Sigmoid colon (tissue), 7 donors: ENCODE measurements around the gene GPC3. TPM values are rescaled to one million over a fixed set of nuclear protein-coding genes. Genes with fewer than 3 reads are reported as not detected.

Experiments
- DNase-seq: peaks from one replicate; pipeline ENCODE4 v3.0.0-alpha.2; 2019
- H3K27ac ChIP-seq, 4 donors: fragments of 200-600 bp; sonication (generic); one replicate each; pipeline ENCODE4 v1.5.1; 2016 to 2019; ENCODE audit warnings: mild to moderate bottlenecking in 1 of 4
- H3K27me3 ChIP-seq, 3 donors: fragments of 200-600 bp; sonication (generic); one replicate each; pipeline ENCODE4 v1.5.1; 2019; ENCODE audit warnings: mild to moderate bottlenecking in 1 of 3
- H3K36me3 ChIP-seq, 4 donors: fragments of 200-600 bp; sonication (generic); one replicate each; pipeline ENCODE4 v1.5.1; 2016 to 2019
- H3K4me1 ChIP-seq, 4 donors: fragments of 200-600 bp; sonication (generic); one replicate each; pipeline ENCODE4 v1.5.1; 2017 to 2019
- H3K4me3 ChIP-seq, 4 donors: fragments of 200-600 bp; sonication (generic); one replicate each; pipeline ENCODE4 v1.5.1; 2017 to 2019; ENCODE audit warnings: mild to moderate bottlenecking in 2 of 4, moderate library complexity in 1 of 4
- H3K9me3 ChIP-seq, 4 donors: fragments of 200-600 bp in 3 of 4; sonication (generic) in 3 of 4; one replicate each; pipeline versions ENCODE4 v1.5.1 to v1.6.1; 2013 to 2019
- EP300 ChIP-seq, 4 donors: sonication (generic); formaldehyde crosslinking; IDR thresholded peaks; one replicate each; pipeline ENCODE4 v1.6.1; 2017; ENCODE audit warnings: antibody characterized with exemption in 4 of 4
- POLR2A ChIP-seq, 2 donors: fragments of 450-650 bp; IDR thresholded peaks; one replicate each; pipeline ENCODE4 v1.6.1; 2016; ENCODE audit warnings: antibody characterized with exemption in 2 of 2, mild to moderate bottlenecking in 2 of 2, moderate library complexity in 2 of 2
- POLR2AphosphoS5 ChIP-seq, 4 donors: sonication (generic); formaldehyde crosslinking; IDR thresholded peaks; one replicate each; pipeline ENCODE4 v1.6.1; 2017; ENCODE audit warnings: antibody characterized with exemption in 4 of 4
- whole genome bisulfite sequencing, 2 donors: extraction: QIAGEN DNeasy Blood & Tissue Kit; methylation state at CpG; one replicate each; pipeline ENCODE4 v1.1.7; 2013; 5-methylcytosine and 5-hydroxymethylcytosine counted together
- intact Hi-C: fragments of 100-400 bp; cut with DNase I; formaldehyde crosslinking; loops from one replicate; pipeline ENCODE4 v1.15.1; 2023
- polyA plus RNA-seq, 3 donors: library from polyadenylated mRNA; stranded (reverse); fragments of 200-250 nt; gene quantifications; one replicate each; pipeline ENCODE4 v1.2.3, GENCODE V29; 2013
- total RNA-seq, 4 donors: library from RNA; depleted of rRNA; stranded (reverse); fragments of >200 nt; gene quantifications; one replicate each; pipeline ENCODE4 v1.1.0, GENCODE V29; 2016
- TF ChIP-seq, protein P1 (sequence below), 4 experiments: fragments of 450-650 bp in 3 of 4; fragments of 200-600 bp in 1 of 4; IDR thresholded peaks; one replicate each; pipeline ENCODE4 v1.5.1; 2016 to 2019; ENCODE audit warnings: antibody characterized with exemption in 4 of 4, mild to moderate bottlenecking in 3 of 4, moderate library complexity in 2 of 4
- donor health status: healthy with polysubstance abuse.
- donor health status: Bipolar disorder and iron deficiency.
- donor health status: healthy.

The GPC3 gene
- total and polyA plus RNA-seq, 7 donors = 0.46 to 31.4 (median 2.7) TPM

DNA sequence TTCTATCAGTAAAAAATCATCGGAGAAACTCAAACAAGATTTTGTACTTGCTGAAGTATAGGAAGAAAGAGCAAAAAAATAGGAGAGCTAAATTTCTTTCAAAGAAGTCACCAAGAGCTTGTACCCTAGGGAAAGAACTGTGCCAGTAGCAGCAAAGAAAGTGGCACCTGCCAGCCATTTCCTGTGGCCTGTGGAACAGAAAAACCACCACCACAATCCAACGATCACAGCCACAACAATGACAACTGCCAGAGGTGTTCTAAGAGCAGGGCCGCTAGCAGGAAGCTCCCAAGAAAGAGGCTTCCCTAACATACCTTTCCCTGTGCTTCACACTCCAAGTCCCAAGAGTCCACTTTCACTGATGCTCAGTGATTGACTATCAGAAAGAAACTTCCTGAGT, 304.0 kb downstream of the GPC3 start:
- DNase-seq = no peak
- no peaks in the 10 kb centered on the region for H3K4me1 ChIP-seq
- no peak overlapping the region for H3K27ac ChIP-seq
- no peak for TF ChIP-seq EP300 (IDR thresholded peaks at IDR 0.05)
- no peaks in the 10 kb centered on the region for H3K36me3 ChIP-seq
- no peaks in the 10 kb centered on the region for H3K27me3 ChIP-seq
- WGBS, 2 donors = 48 to 64% methylated on average over 3 of the region's 3 CpGs
- H3K4me3 ChIP-seq = no peak overlapping the region
- H3K9me3 ChIP-seq = no peaks in the 10 kb centered on the region
- intact Hi-C loops = no loop called here

DNA sequence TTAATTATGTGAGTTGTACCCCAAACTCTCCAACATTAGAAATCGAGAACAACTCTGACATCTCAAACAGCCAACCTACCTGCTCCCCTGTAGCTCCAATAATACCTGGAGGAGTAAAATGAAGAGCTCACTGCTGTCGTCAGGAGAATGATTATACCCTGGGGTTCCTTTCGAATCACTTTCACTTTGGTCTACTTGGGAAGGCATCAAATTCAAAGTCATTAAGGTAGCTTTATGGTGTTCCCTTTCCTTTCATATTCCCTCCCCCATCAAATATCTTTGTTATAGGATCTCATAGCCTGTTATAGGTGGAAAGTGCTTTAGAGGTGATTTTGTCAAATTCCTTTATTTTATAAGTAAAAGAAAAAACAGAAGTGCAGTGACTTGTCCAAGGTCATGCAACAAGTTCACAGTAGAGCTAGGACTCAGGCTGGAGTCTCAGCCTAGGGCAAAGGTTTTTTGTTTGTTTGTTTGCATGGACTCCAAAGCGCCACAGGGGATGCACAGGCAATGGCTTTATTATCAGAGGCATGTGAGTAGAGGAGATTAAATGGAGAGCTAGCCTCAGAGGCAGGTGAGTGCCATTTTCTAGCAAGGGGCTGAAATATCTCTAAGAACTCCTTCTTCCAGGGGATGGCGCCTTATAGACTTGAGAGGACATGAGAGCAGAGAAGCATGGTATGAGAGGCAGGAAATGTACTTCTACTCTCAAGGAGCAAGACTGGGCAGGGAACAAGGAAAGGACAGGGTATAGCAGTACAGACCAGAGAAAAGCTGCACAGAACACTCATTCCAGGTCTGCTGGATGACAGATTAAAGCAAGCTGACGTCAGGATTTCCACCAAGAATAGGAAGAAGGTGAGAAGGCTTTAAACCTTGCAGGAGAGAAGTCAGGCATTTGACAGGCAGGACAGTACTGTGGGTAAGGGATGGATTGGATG, 308.0 kb downstream of the GPC3 start:
- no peaks in the 10 kb centered on the region for H3K9me3 ChIP-seq
- H3K27ac ChIP-seq = no peak overlapping the region
- H3K36me3 ChIP-seq = no peaks in the 10 kb centered on the region
- H3K4me3 ChIP-seq = no peak overlapping the region
- DNase-seq = no peak
- 36 to 68% methylated on average over 6 of the region's 6 CpGs for WGBS, 2 donors
- H3K27me3 ChIP-seq = no peaks in the 10 kb centered on the region
- H3K4me1 ChIP-seq = peaks cover 0 to 4% (median 0%) of the 10 kb centered on the region in 4 donors
- intact Hi-C loops = loop anchor here (10.0 kb wide), 2 partner anchors 503 to 703 kb away; no protein-coding TSS in a partner anchor
- TF ChIP-seq EP300 (IDR thresholded peaks at IDR 0.05) (no peak), POLR2A (IDR thresholded peaks at IDR 0.05) (no peak)
- TF ChIP-seq, protein P1, sequence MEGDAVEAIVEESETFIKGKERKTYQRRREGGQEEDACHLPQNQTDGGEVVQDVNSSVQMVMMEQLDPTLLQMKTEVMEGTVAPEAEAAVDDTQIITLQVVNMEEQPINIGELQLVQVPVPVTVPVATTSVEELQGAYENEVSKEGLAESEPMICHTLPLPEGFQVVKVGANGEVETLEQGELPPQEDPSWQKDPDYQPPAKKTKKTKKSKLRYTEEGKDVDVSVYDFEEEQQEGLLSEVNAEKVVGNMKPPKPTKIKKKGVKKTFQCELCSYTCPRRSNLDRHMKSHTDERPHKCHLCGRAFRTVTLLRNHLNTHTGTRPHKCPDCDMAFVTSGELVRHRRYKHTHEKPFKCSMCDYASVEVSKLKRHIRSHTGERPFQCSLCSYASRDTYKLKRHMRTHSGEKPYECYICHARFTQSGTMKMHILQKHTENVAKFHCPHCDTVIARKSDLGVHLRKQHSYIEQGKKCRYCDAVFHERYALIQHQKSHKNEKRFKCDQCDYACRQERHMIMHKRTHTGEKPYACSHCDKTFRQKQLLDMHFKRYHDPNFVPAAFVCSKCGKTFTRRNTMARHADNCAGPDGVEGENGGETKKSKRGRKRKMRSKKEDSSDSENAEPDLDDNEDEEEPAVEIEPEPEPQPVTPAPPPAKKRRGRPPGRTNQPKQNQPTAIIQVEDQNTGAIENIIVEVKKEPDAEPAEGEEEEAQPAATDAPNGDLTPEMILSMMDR (IDR thresholded peaks at IDR 0.05) = no peak

DNA sequence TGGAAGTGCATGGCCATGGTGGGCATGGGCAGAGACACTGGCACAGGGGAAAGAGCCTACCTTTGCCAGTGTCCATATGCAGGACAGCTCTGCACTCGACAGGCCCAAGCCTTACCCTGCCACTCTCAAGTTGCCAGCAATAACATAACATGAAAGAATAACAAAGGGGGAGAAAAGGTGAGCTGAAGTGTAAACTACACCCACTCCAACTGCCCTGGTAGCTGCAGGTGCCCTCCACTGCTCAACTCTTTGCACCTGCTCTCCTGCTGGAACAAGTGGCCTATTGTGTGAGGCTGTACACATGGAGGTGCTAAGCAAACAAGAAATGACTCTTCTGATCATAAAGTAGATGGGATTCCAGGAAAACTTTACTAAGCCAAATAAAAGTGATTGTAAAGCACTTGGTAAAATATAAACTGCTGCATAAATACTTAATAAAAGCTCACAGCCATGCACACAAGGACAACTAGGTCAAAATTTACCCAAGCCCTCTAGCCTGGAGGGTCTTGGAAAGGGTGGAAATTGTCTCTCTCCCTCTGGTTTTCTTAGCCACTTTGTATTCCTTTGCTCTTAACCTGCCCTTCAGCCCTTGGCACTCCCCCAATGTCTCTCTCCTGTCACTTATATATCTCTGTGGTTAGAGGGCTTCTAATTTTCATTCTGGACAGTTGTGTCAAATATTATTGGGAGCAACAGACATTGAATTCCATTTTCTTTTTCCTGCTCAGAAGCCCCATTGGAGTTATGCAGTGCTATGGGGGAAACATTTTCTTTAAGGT, 308.9 kb downstream of the GPC3 start:
- no peaks in the 10 kb centered on the region for H3K36me3 ChIP-seq
- H3K4me3 ChIP-seq = no peak overlapping the region
- DNase-seq = no peak
- H3K27me3 ChIP-seq = no peaks in the 10 kb centered on the region
- H3K4me1 ChIP-seq = peaks cover 0 to 4% (median 0%) of the 10 kb centered on the region in 4 donors
- H3K9me3 ChIP-seq = no peaks in the 10 kb centered on the region
- 21 to 39% methylated on average over 1 of the region's 1 CpG for WGBS, 2 donors
- intact Hi-C loops = loop anchor here (10.0 kb wide), 2 partner anchors 502 to 702 kb away; no protein-coding TSS in a partner anchor
- no peak overlapping the region for H3K27ac ChIP-seq
- TF ChIP-seq POLR2A (IDR thresholded peaks at IDR 0.05) = no peak
- TF ChIP-seq POLR2AphosphoS5 (IDR thresholded peaks at IDR 0.05) = no peak
- TF ChIP-seq EP300 (IDR thresholded peaks at IDR 0.05) = no peak
- TF ChIP-seq, protein P1 (IDR thresholded peaks at IDR 0.05) = no peak

DNA sequence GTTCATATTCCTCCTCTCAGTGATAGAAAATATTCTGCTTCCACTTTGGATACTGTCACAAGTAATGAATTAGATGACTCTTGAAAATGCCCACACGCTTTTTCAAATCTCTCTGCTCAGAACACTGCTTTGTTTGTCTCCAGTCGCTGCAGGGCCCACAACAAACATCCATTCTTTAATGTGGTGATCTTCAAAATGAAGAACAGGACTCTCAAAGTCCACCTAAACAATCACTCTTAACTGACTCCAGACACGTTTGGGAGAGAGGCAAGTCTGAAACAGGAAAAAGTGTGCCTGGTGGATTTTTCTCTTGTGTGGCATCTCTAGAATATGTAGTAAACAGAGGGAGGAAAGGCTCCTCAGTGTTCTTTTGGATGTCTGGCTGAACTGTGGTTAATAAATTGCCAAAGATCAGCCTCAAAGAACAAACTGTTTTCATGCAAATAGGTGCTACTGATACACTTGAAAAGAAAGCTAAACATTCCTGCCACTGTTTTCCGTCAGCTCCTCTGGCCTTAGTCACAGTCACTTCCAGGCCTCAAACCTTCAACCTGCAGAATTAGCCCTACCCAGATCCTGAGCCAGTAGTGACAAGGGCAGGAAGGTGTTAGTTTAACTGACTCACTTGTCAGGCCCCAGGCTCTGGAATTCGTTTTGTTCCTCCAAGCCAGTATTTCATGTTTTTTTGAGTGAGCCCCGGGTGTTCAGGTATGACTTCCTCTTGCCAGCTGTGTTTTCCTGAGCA, 310.5 kb downstream of the GPC3 start:
- peak overlapping the region in 1 of 4 donors; percentile 49 for H3K27ac ChIP-seq
- TF ChIP-seq POLR2A (IDR thresholded peaks at IDR 0.05) (no peak), POLR2AphosphoS5 (IDR thresholded peaks at IDR 0.05) (no peak), EP300 (IDR thresholded peaks at IDR 0.05) (no peak)
- TF ChIP-seq, protein P1 (IDR thresholded peaks at IDR 0.05) = no peak
- WGBS, 2 donors = 18 to 54% methylated on average over 6 of the region's 6 CpGs
- peaks cover 0 to 9% (median 0%) of the 10 kb centered on the region in 4 donors for H3K4me1 ChIP-seq
- no peak for DNase-seq
- H3K4me3 ChIP-seq = no peak overlapping the region
- intact Hi-C loops = loop anchor here (5.0 to 10.0 kb wide), 3 partner anchors 343 to 700 kb away; no protein-coding TSS in a partner anchor
- H3K27me3 ChIP-seq = no peaks in the 10 kb centered on the region
- no peaks in the 10 kb centered on the region for H3K9me3 ChIP-seq
- no peaks in the 10 kb centered on the region for H3K36me3 ChIP-seq
